ENCODE results near the gene TMEM131L.

DNA sequence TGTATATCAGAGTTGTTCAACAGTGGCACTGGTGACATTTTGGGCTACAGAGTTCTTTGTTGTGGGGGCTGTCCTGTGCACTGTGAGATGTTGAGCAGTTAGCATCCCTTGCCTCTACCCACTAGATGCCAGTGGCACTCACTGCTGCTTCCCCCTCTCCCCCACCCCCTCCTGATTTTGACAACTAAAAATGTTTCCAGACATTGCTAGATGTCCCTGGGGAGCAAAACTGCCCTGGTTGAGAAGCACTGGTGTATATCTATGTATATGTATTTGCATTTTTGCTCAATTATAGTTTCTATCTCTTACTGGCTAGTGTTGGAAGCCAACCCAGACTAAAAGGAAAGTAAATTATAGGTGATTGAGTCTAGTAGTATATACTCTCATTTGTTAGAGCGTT is 2.4 kb downstream of the TMEM131L start:
- TF ChIP-seq POLR2AphosphoS5 (IDR thresholded peaks at IDR 0.05) (no peak), POLR2A (IDR thresholded peaks at IDR 0.05) (no peak)
- TF ChIP-seq, protein P1, sequence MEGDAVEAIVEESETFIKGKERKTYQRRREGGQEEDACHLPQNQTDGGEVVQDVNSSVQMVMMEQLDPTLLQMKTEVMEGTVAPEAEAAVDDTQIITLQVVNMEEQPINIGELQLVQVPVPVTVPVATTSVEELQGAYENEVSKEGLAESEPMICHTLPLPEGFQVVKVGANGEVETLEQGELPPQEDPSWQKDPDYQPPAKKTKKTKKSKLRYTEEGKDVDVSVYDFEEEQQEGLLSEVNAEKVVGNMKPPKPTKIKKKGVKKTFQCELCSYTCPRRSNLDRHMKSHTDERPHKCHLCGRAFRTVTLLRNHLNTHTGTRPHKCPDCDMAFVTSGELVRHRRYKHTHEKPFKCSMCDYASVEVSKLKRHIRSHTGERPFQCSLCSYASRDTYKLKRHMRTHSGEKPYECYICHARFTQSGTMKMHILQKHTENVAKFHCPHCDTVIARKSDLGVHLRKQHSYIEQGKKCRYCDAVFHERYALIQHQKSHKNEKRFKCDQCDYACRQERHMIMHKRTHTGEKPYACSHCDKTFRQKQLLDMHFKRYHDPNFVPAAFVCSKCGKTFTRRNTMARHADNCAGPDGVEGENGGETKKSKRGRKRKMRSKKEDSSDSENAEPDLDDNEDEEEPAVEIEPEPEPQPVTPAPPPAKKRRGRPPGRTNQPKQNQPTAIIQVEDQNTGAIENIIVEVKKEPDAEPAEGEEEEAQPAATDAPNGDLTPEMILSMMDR (IDR thresholded peaks at IDR 0.05), result no peak
